Ammon's horn (tissue), 1 donor: ENCODE data around the gene SHISA3.

Experiments
- DNase-seq: peaks from one replicate; pipeline ENCODE4 v3.0.0-alpha.2; 2016; ENCODE audit warnings: low spot score

SHISA3 gene

DNA sequence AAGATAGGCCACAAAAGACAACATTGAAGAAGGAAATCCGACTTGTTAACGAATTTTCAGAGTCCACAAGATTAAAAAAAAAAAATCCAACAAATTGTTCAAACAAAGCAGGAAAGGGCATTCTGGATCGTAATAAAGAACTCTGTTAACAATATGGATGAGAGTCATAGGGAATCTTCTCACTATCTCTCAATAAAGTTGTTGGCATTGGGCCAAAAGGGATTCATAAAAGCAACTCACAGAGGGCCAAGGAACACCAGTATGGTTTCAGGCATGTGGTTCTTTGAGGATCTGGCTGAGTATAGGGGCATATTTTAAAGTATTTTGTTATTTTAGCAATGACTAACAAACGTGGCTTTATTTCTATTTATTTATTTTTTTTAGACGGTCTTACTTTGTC lies 49.5 kb downstream of the SHISA3 start:
- DNase-seq, result no peak
